GM06990 (cell line): ENCODE measurements around the gene MRPL11.
"Not testable (repeated sequence)": the region's sequence is repeated elsewhere in the genome, so short reads cannot be mapped to it uniquely, and the experiment has no call there.

Source experiments
- DNase-seq: peaks from one replicate; pipeline ENCODE4 v3.0.0-alpha.2; 2011; ENCODE audit not compliant: insufficient read length; ENCODE audit errors: extremely low read depth
- H3K27me3 ChIP-seq: replicated peaks from 2 replicates; pipeline ENCODE4 v1.6.0; 2011; ENCODE audit warnings: low read length; ENCODE audit not compliant: control insufficient read depth, insufficient read depth
- H3K36me3 ChIP-seq: 2 replicates; pipeline ENCODE4 v1.5.1; 2011; ENCODE audit warnings: low read length; ENCODE audit not compliant: control insufficient read depth, insufficient read depth
- H3K4me3 ChIP-seq: replicated peaks from 2 replicates; pipeline ENCODE4 v1.5.1; 2011; ENCODE audit warnings: low read depth, mild to moderate bottlenecking, control low read depth, low read length
- TF ChIP-seq, protein P1 (sequence below): IDR thresholded peaks from 2 replicates; pipeline ENCODE4 v1.5.1; 2011; ENCODE audit warnings: low read length, control low read depth, mild to moderate bottlenecking, inconsistent platforms; ENCODE audit not compliant: insufficient read depth, poor library complexity, severe bottlenecking

Gene MRPL11

DNA sequence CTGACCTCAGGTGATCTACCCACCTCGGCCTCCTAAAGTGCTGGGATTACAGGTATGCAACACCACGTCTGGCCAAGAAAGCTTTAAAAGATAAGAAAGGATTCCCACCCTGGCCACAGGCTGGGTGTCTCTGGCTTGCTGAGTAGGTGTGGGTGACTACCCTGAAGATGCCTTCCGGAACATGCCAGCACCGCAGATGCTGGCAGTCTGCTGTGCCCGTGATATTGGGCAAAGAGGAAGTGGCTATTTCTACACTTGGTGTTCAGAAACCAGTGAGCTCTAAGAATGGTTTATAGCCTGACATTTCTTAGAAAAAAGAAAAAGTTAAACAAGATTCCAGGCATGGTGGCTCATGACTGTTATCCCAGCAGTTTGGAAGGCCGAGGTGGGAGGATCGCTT is 6.1 kb downstream of the MRPL11 start:
- Histone ChIP-seq H3K4me3 (no peak overlapping the region), H3K36me3 (peaks cover 2% of the 10 kb centered on the region), H3K27me3 (no peaks in the 10 kb centered on the region)
- TF ChIP-seq, protein P1, sequence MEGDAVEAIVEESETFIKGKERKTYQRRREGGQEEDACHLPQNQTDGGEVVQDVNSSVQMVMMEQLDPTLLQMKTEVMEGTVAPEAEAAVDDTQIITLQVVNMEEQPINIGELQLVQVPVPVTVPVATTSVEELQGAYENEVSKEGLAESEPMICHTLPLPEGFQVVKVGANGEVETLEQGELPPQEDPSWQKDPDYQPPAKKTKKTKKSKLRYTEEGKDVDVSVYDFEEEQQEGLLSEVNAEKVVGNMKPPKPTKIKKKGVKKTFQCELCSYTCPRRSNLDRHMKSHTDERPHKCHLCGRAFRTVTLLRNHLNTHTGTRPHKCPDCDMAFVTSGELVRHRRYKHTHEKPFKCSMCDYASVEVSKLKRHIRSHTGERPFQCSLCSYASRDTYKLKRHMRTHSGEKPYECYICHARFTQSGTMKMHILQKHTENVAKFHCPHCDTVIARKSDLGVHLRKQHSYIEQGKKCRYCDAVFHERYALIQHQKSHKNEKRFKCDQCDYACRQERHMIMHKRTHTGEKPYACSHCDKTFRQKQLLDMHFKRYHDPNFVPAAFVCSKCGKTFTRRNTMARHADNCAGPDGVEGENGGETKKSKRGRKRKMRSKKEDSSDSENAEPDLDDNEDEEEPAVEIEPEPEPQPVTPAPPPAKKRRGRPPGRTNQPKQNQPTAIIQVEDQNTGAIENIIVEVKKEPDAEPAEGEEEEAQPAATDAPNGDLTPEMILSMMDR: no peak
- no peak for DNase-seq

DNA sequence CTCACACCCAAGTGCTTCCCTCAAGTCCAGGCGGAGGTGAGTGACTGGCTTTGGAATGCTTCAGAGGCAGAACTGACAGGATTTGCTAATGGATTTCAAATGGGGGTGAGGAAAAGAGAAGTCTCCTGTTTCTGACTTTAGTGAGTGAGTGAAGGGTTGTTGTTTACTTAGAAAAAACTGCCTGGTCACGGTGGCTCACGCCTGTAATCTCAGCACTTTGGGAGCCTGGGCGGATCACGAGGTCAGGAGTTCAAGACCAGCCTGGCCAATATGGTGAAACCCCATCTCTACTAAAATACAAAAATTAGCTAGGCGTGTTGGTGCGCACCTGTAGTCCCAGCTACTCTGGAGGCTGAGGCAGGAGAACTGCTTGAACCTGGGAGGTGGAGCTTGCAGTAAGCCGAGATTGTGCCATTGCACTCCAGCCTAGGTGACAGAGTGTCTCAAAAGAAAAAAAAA is 6.7 kb downstream of the MRPL11 start:
- not testable (repeated sequence) for H3K36me3 ChIP-seq, H3K4me3 ChIP-seq, H3K27me3 ChIP-seq, DNase-seq

DNA sequence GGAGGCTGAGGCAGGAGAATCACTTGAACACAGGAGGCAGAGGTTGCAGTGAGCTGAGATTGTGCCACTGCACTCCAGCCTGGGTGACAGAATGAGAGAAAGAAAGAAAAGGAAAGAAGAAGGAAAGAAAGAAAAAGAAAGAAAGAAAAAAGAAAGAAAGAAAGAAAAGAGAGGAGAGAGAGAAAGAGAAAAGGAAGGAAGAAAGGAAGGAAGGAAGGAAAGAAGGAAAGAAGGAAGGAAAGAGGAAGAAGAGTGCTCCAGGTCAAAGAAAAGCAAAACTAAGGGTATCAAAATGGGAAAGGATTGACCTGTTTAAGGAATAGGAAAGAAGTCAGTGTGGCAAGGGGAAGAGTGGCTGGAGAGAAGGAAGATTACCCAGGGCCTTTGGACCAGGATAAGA is 7.4 kb downstream of the MRPL11 start:
- not testable (repeated sequence) for H3K36me3 ChIP-seq, H3K27me3 ChIP-seq, DNase-seq, H3K4me3 ChIP-seq

DNA sequence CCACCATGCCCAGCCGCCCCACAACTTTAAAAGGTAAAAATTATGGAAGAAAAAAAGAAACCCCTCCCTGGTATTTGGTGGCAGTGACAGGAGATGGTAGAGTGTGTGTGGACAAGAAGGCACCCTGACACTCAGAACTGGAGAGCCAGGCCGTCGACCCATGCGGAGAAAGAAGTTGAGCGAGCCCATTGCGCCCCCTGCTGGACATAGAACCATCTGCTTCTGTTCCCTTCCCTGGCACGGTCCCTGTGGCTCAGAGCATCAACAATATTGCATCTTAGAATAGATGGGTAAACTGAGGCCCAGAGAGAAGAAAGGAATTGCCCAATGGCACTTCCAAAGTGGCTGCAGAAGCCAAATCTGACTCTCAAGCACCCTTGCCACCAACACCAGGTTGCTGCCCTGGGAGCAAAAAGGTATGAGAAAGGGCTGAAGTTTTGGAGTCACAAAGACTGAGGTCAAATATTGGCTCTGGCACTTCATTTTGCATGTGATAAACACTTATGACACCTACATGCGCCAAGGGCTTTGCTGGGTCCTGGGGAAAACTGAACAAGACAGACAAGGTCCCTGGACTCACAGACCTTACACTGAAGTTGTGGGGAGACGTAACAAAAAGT is 8.6 kb downstream of the MRPL11 start:
- DNase-seq: no peak
- peaks cover 2% of the 10 kb centered on the region for H3K36me3 ChIP-seq
- TF ChIP-seq, protein P1: peak; percentile 87

DNA sequence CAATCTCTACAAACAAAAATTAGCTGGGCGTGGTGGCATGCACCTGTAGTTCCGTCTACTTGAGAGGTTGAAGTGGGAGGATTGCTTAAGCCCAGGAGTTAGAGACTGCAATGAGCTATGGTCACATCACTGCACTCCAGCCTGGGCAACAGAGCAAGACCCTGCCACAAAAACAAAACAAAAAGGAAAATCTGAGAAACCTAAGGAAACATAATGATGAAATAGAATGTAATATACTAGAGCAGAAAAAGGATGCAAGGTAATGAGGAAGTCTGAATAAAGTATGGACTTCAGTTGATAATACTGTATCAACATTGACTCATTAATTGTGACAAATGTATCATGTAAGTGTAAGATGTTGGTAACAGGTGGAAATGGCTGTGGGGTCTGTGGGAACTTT is 9.7 kb downstream of the MRPL11 start:
- TF ChIP-seq, protein P1: no peak
- H3K4me3 ChIP-seq: no peak overlapping the region
- no peaks in the 10 kb centered on the region for H3K27me3 ChIP-seq
- H3K36me3 ChIP-seq: peaks cover 2% of the 10 kb centered on the region
- DNase-seq: no peak

More for the DNA sequence above, 8.6 kb downstream of the MRPL11 start:
- Histone ChIP-seq H3K27me3 (no peaks in the 10 kb centered on the region), H3K4me3 (no peak overlapping the region)

DNA sequence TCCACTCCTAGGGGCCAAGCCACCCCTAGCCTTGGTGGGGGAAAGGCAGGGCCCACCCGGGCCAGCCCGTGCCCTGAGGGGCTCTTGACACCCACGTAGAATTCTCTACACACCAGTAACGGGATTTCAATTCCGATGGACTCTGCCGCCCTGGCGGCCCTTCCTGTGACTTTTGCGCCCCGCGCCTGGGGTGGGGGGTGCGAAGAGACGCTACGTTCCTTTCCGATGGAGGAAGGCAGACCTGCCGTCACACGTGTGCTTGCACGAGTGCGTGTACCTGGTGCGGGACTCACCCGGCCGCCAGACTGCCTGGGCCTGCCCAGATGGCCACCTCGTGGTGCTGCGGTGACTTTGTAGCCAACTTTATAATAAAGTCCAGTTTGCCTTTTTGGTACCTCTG is 12.3 kb downstream of the MRPL11 start:
- Histone ChIP-seq H3K27me3 (no peaks in the 10 kb centered on the region; the same call in none of the 2 replicates), H3K36me3 (no peaks in the 10 kb centered on the region), H3K4me3 (no peak overlapping the region)
- no peak for DNase-seq
- TF ChIP-seq, protein P1: no peak
